ENCODE measurements around the gene CHRNG. TPM values are rescaled to one million over a fixed set of nuclear protein-coding genes. Genes with fewer than 3 reads are reported as not detected.
A peak's percentile ranks its signal among the peaks of the same experiment; 100 is the strongest.

The CHRNG gene
- total and polyA plus RNA-seq, 2 donors (not counting 3 experiments of a cell fraction or from before 2014, with no cell fraction given): not detected

DNA sequence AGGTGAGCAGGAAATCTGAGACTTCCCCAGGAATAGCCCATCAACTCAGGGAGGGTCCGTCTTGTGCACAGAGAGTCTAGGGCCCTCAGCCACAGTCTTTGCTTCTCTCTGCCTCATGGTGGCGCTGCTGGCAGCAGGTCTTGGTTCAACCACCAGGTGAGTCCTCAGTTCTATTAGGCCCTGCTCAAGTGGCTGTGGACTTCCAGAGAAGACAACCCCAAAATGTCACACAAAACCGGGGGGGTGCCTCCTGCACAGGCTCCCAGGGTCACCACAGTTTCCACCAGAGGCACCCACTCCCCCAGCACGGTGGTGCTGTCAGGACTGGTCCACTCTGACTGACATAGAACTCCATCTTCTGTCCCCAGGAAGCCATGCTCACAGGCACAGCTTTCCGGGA is 2.4 kb upstream of the CHRNG start:
- CTCF ChIA-PET: no interaction called here
- no peak overlapping the region for H2AFZ ChIP-seq (ENCODE audit: low read depth, low read length)
- H3K79me2 ChIP-seq (ENCODE audit: control insufficient read depth, insufficient read depth, low read length): no peaks in the 10 kb centered on the region
- POLR2A ChIA-PET: interaction anchor here (0.7 kb wide), 1 partner anchor 34 kb away, joined by 3 read pairs; no protein-coding TSS in a partner anchor
- no peaks in the 10 kb centered on the region for H4K20me1 ChIP-seq (replicated peaks; ENCODE audit: control insufficient read depth, extremely low read depth, insufficient read depth, low read length)
- TF ChIP-seq, protein P1, sequence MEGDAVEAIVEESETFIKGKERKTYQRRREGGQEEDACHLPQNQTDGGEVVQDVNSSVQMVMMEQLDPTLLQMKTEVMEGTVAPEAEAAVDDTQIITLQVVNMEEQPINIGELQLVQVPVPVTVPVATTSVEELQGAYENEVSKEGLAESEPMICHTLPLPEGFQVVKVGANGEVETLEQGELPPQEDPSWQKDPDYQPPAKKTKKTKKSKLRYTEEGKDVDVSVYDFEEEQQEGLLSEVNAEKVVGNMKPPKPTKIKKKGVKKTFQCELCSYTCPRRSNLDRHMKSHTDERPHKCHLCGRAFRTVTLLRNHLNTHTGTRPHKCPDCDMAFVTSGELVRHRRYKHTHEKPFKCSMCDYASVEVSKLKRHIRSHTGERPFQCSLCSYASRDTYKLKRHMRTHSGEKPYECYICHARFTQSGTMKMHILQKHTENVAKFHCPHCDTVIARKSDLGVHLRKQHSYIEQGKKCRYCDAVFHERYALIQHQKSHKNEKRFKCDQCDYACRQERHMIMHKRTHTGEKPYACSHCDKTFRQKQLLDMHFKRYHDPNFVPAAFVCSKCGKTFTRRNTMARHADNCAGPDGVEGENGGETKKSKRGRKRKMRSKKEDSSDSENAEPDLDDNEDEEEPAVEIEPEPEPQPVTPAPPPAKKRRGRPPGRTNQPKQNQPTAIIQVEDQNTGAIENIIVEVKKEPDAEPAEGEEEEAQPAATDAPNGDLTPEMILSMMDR (IDR thresholded peaks at IDR 0.05; ENCODE audit: extremely low read depth in 1 of 2, insufficient read depth in 1 of 2, low read depth in 1 of 2, low read length in 2 of 2): peak; percentile 25 to 57
- TF ChIP-seq EZH2 (IDR thresholded peaks at IDR 0.05; ENCODE audit: borderline replicate concordance, low read depth, low read length, severe bottlenecking): no peak
- H3K4me3 ChIP-seq (replicated peaks in 1 of 3; ENCODE audit: insufficient read depth in 1 of 3, low read depth in 1 of 3, low read length in 3 of 3): no peak overlapping the region
- H3K4me2 ChIP-seq (ENCODE audit: insufficient read depth, low read length): no peak overlapping the region
- H3K27me3 ChIP-seq (ENCODE audit: control insufficient read depth in 2 of 2, insufficient read depth in 2 of 2, low read length in 2 of 2): no peaks in the 10 kb centered on the region
- no peaks in the 10 kb centered on the region for H3K36me3 ChIP-seq (ENCODE audit: control insufficient read depth in 2 of 2, extremely low read depth in 1 of 2, insufficient read depth in 2 of 2, low read length in 2 of 2)
- no TSS peak for BruUV-seq (replicated peaks)
- no peak overlapping the region for H3K9ac ChIP-seq (replicated peaks; ENCODE audit: extremely low read depth, insufficient read depth, low read length)
- no peaks in the 10 kb centered on the region for H3K9me3 ChIP-seq (replicated peaks; ENCODE audit: control insufficient read depth, insufficient read depth, low read length)
- no peak overlapping the region for H3K27ac ChIP-seq (ENCODE audit: insufficient read depth, low read depth, low read length)
- no peaks in the 10 kb centered on the region for H3K9me1 ChIP-seq (replicated peaks; ENCODE audit: control insufficient read depth, extremely low read depth, insufficient read depth, low read length)
- dilution Hi-C loops (cut with MboI; ENCODE audit: extremely low pct_ligation_motif_present, low sequenced_read_pairs): no loop called here
- FAIRE-seq (no peak), DNase-seq (ENCODE audit: low read depth, low spot score) (no peak)
- H3K4me1 ChIP-seq (ENCODE audit: control insufficient read depth, extremely low read depth, insufficient read depth, low read length): no peaks in the 10 kb centered on the region
- intact Hi-C loops (cut with micrococcal nuclease): no loop called here

DNA sequence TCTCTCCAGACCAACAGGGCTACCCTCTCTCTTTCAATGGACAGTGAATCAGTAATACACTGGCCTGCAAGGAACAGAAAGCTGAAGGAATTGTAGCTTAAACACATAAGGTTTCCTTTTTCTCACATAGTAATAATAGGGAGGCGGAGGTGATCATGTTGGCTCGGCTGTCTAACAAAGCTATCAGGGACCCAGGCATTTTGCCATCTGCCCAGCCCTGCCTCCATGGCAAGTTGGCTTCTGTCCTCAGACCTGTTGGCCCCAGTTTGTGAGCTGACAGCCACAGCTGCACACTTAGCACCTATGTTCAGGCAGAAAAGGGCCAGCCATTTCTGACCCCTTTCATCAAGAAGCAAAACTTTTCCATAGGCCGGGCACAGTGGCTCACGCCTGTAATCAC is 2.0 kb upstream of the CHRNG start:
- ChIA-PET POLR2A (interaction anchor here (0.7 kb wide), 1 partner anchor 34 kb away, joined by 3 read pairs; no protein-coding TSS in a partner anchor), CTCF (interaction anchor here (0.7 kb wide), 1 partner anchor 13 kb away, joined by 5 read pairs; the partner anchor contains the start of genes EIF4E2 and TIGD1)
- TF ChIP-seq, protein P2, sequence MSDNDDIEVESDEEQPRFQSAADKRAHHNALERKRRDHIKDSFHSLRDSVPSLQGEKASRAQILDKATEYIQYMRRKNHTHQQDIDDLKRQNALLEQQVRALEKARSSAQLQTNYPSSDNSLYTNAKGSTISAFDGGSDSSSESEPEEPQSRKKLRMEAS (IDR thresholded peaks at IDR 0.05; ENCODE audit: insufficient read depth, insufficient read length): no peak
- TF ChIP-seq, protein P1 (IDR thresholded peaks at IDR 0.05; ENCODE audit: extremely low read depth in 1 of 2, insufficient read depth in 1 of 2, low read depth in 1 of 2, low read length in 2 of 2): no peak
- TF ChIP-seq POLR2AphosphoS5 (IDR thresholded peaks at IDR 0.05; ENCODE audit: insufficient read depth, low read depth, low read length): no peak
- TF ChIP-seq MYC (IDR thresholded peaks at IDR 0.05; ENCODE audit: low read depth, low read length): no peak
- no peak for TF ChIP-seq GATA2 (IDR thresholded peaks at IDR 0.05; ENCODE audit: insufficient read depth, insufficient read length, low read depth, low read length)
- Histone ChIP-seq H3K36me3 (ENCODE audit: control insufficient read depth in 2 of 2, extremely low read depth in 1 of 2, insufficient read depth in 2 of 2, low read length in 2 of 2) (no peaks in the 10 kb centered on the region), H3K27me3 (ENCODE audit: control insufficient read depth in 2 of 2, insufficient read depth in 2 of 2, low read length in 2 of 2) (no peaks in the 10 kb centered on the region), H3K9ac (replicated peaks; ENCODE audit: extremely low read depth, insufficient read depth, low read length) (no peak overlapping the region), H3K4me2 (ENCODE audit: insufficient read depth, low read length) (no peak overlapping the region), H3K79me2 (ENCODE audit: control insufficient read depth, insufficient read depth, low read length) (no peaks in the 10 kb centered on the region), H3K4me1 (ENCODE audit: control insufficient read depth, extremely low read depth, insufficient read depth, low read length) (no peaks in the 10 kb centered on the region), H2AFZ (ENCODE audit: low read depth, low read length) (no peak overlapping the region), H3K9me3 (replicated peaks; ENCODE audit: control insufficient read depth, insufficient read depth, low read length) (no peaks in the 10 kb centered on the region), H3K9me1 (replicated peaks; ENCODE audit: control insufficient read depth, extremely low read depth, insufficient read depth, low read length) (no peaks in the 10 kb centered on the region), H4K20me1 (replicated peaks; ENCODE audit: control insufficient read depth, extremely low read depth, insufficient read depth, low read length) (no peaks in the 10 kb centered on the region), H3K27ac (ENCODE audit: insufficient read depth, low read depth, low read length) (no peak overlapping the region), H3K4me3 (replicated peaks in 1 of 3; ENCODE audit: insufficient read depth in 1 of 3, low read depth in 1 of 3, low read length in 3 of 3) (no peak overlapping the region)
- intact Hi-C loops (cut with micrococcal nuclease) (no loop called here), dilution Hi-C loops (cut with MboI; ENCODE audit: extremely low pct_ligation_motif_present, low sequenced_read_pairs) (no loop called here)
- BruUV-seq (replicated peaks): no TSS peak
- no peak for FAIRE-seq
- no peak for DNase-seq (ENCODE audit: low read depth, low spot score)

All from endothelial cell of umbilical vein (primary cell).